HG03039 (cell line): ENCODE results near the gene GAL3ST1.
"Not testable (repeated sequence)": the region's sequence is repeated elsewhere in the genome, so short reads cannot be mapped to it uniquely, and the experiment has no call there.

Experiments used
- ATAC-seq: cut with Tn5 transposase; IDR thresholded peaks from one replicate; pipeline ENCODE4 v1.9.1; 2021; ENCODE audit warnings: mild to moderate bottlenecking, moderate library complexity; ENCODE audit not compliant: unreplicated experiment

Gene GAL3ST1

DNA sequence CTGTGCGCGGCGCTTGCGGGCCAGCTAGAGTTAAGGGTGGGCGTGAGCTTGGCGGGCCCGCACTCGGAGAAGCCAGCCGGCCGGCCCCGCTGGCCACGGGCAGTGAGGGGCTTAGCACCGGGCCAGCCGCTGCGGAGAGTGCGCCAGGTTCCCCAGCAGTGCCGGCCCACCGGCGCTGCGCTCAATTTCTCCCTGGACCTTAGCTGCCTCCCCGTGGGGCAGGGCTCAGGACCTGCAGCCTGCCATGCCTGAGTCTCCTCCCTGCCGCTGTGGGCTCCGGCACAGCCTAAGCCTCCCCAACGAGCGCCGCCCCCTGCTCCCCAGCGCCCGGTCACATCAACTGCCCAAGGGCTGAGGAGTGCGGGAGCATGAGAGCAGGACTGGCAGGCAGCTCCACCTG lies 22.4 kb upstream of the GAL3ST1 start:
- no peak for ATAC-seq

DNA sequence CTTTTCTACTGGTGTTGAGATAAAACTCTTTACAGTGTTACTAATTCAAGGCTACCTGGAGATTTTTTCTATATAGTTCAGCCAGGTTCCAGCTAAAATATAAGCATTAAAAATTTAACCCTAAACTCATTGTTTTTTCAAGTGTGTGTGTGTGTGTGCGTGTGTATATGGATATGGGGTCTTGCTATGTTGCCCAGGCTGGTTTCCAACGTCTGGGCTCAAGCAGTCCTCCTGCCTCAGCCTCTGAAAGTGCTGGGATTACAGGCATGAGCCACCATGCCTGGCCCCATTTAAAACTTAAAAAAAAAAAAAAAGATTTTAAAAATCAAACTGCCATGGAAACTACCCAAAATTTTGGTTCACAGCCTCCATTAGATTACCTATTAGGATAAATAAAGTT lies 21.7 kb upstream of the GAL3ST1 start:
- no peak for ATAC-seq

DNA sequence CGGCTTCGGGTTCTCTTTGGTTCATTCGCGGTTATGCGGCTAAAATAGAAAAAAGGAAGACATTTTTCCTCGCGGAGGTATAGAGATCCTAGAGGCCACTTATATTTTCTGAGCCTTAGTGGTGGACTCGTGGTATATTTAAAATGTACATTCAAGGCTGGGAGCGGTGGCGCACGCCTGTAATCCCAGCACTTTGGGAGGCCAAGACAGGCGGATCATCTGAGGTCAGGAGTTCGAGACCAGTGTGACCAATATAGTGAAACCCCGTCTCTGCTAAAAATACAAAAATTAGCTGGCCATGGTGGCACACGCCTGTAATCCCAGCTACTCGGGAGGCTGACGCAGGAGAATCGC lies 17.9 kb upstream of the GAL3ST1 start:
- ATAC-seq: not testable (repeated sequence)

DNA sequence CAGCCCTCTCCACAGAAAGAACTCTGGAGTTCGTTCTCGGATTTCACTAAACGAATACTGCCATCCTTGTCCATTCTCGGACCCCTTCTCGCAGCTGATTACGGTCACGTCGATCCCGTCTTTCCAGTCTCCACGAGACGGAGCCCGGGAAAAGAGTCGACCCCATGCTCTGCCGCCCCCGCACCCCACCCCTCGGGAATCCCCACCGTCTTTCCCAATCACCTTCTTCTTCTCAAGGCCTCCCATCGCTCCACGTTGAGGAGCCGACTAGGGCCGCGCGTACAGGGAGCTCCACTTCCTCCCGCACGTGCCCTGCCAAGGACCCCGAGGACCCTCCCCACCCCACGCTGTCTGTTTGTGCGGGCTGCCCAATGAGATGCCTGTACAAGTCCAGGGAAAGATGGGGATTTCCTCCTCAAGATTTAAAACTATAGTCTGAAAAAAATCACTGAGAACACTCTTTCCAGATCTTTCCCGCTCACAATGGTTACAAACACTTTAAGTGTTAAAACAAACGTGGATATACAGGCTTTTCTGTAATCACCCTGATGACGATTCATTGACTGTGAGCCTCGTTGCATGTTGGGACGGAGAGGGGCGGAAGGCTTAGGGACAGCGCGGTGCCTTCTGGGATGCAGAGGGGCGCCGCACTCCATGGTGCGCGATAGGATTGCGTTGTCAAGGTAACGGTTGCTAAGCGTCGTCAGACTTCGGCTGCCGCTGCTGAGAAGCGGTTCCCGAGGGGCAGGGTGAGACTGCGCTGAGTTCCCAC lies 17.3 kb upstream of the GAL3ST1 start, which contains the start of gene PES1:
TSS of gene PES1 (minus strand) at position 323 of the 772 bp plus-strand sequence. CDS start at position 246, 77 bp downstream.
- ATAC-seq: peak; percentile 89

DNA sequence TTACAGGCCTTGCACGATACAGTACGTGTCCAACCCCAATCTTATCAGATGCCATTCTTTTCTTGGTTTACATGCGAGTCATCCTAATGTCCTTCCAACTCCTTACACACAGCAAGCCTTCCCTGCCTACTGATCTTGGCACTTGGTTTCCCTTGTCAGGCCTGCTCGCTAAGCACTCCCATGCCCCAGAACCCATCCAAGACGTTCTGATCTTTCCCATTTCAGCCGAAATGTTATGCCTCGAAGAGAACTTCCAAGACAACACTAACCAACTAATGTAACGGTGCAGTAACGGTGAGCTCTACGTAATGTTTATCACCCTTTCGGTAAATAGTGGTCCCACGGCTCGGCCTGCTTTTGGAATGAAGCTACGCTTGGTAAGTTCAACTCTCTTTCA lies 16.7 kb upstream of the GAL3ST1 start:
- no peak for ATAC-seq

DNA sequence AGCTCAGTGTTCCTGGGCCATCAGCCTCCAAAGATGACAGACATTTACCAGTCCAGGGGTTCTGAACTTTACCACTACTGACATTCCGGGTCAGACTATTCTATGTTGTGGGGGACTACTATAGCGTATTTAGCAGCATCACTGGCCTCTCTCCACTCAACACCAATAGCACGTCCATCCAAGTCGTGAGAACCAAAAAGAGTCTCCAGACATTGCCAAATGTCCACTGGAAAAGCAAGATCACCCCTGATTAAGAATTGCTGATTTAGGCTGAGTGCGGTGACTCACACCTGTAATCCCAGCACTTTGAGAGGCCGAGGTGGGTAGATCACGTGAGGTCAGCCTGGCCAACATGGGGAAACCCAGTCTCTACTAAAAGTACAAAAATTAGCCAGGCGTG lies 11.9 kb upstream of the GAL3ST1 start:
- no peak for ATAC-seq

DNA sequence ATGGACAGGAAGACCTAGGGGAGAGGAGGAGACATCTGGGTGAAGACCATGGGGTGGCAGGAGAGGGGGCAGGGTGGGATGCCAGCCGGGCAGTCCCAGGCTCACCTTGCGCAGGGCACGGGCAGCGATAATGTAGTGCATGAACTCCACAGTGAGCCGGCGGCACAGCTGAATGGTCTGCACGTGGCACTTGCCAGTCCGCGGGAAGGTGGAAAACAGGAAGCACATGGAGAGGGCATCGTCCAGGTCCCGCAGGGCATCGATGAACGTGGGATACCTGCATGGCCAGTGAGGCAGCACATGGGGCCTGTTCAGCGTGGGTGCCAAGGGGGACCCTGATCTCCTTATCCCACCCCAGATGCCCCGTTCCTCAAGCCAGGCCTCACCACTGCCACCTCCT lies 10.0 kb upstream of the GAL3ST1 start:
- ATAC-seq: no peak

DNA sequence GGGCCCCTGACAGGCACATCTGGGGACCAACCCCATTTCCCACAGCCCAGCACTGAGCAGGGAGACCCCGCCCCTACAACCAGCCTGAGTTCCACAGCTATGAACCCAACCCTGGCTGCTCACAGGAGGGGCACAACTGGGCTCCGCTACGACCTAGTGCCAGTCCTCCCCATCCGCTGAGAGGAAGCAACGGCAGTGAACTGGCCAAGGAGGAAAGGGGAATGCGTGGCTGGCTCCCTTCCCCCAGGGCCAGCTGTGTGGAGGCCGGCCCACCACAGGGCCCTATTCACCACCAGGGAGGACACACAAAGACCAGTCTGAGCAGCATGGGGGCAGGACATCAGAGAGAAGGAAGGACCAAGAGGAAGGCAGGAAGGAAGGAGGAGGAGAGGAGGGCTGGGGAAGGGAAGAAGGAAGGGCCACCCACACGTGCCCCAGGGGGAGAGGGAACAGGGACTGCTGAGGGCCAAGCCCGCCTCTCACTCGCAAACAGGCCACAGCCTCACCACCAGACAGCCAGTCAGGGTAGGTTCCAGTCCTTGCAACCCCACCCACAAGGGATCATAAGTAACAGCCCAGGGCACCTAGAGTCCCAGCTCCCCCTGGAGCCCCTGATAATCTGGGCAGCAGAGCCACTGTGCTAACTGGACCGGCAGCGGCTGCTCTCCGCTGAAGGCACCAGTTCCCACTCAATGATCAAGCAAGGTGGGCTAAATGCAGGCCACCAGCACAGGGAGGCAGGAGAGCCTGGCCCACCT lies 8.5 kb upstream of the GAL3ST1 start:
- no peak for ATAC-seq

DNA sequence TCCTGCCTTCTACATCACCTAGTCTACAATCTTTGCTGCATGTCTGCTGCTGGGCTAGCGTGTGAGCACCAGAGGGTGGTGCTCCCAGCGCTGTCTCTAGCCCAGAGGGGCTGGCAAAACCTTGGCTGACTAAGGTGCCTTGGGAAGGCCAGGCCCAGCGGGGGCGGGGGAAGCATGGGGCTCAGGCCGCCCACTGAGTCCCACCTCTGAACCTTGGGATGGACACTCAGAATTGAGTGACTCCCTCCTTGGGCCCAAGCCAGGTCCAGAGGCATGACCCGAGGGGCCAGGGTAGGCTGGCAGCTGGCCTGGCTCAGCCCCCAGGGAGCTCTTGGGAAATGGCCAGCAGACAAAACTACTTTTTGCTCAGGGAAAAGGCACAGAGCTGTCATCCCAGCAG lies 7.6 kb upstream of the GAL3ST1 start:
- no peak for ATAC-seq

DNA sequence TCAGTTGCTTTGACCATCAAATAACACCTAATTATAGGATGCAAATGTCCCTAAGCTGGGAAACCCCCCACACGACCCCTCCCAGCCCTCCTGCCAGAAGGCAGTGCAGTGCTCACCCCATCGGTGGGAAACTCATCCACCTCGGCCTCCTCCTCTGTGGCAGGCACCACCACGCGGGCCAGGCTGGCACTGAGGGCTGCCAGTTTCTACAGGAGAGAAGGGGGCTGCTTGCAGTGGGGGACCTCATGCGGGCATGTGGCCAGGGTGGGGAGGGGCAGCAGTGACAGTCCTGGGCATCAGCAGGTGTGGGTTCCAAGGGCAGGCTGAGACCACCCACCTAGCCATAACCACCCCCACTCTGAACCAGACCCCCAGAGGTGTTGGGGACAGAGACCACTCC lies 6.4 kb upstream of the GAL3ST1 start:
- no peak for ATAC-seq

DNA sequence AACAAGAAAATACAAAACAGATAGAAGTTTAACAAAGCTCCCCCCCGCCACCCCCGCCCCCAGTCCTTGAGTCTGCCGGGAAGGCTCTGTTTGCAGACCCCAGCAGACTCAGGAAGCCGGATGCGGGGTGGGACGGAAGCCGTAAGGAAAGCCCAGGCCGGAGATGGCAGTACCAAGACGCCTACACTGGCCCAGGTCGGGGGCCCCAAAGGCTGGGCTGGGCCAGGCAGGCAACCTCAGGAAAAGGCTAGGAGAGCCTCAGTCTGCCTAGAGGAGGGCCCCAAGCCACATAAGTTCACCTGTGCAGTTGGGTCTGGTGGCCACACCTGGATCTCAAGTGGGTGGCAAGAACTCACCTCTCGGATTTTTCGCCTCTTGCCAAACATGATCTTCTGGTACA lies 4.0 kb upstream of the GAL3ST1 start:
- no peak for ATAC-seq

DNA sequence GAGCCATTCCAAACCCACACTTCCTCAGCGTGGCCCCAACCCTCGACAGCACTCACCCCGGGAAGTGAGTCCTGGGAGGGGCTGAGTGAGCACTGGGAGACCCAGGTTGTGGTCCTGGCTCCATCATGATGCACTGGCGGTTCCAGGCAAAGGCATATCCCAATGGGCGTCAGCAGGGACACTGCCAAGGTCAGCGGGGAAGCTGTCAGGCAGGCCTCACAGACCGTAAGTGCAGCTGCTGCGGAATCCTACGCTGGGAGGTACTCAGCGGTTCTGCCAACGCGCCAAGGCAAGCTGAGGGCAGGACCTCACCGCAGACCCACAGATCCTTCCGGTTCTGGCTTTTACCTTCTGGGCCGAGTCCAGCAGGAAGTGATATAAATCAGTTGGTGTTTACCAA lies 1.4 kb upstream of the GAL3ST1 start:
- no peak for ATAC-seq

DNA sequence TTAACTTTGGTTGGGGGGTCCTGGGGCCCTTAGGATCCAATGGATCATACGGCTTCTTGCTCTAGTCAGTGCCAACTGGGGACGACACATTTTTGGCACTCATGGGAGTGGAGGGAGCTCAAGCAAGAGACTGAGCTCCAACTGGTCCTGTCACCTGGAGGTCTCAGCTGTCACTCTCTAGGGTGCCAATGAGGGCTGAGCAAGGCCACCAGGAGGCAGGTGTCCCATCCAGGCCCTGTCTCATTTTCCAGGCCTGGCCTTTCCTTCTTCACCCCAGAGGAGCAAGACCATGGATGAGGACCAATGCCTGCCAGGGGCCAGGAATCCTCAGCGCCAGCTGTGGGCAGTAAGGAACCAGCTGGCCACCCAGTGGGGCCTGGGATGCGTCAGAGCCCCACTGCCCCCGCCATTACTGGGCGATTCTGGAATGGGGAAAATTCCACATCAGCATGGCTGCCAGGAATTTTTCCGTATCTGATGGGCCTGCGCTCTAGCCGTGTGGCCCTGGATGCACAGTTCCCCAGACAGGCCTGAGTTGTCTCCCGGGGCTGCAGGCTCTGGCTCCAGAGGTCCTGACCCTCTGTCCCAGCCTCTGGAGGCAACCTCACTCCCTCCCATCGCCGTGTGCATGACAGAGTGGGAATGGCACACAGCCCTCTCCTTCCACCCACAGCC lies 669 bp upstream of the GAL3ST1 start:
- no peak for ATAC-seq

DNA sequence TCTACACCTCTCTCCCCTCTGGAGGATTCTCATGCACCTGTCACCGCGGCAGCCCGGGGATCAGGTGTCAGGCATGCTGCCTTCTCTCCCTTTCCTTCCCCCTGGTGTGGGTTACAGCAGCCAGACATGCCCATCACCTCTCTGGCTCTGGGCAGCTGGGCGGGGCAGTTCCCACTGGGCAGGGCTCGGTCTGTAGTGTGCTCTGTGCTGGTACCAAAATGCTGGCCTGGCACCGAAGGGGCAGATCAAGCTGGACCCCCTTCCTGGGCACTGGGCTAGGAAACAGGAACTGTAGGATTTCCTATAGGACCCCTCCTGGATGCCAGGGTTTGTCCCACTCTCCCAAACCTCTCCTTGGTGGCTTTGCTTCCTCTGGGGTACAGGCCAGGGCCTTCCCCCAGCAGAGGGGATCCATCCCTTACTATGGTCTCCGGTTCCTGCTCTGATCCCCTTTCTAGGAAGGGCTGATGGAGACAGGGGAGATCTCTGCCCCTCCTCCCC lies 821 bp downstream of the GAL3ST1 start:
- ATAC-seq: no peak

DNA sequence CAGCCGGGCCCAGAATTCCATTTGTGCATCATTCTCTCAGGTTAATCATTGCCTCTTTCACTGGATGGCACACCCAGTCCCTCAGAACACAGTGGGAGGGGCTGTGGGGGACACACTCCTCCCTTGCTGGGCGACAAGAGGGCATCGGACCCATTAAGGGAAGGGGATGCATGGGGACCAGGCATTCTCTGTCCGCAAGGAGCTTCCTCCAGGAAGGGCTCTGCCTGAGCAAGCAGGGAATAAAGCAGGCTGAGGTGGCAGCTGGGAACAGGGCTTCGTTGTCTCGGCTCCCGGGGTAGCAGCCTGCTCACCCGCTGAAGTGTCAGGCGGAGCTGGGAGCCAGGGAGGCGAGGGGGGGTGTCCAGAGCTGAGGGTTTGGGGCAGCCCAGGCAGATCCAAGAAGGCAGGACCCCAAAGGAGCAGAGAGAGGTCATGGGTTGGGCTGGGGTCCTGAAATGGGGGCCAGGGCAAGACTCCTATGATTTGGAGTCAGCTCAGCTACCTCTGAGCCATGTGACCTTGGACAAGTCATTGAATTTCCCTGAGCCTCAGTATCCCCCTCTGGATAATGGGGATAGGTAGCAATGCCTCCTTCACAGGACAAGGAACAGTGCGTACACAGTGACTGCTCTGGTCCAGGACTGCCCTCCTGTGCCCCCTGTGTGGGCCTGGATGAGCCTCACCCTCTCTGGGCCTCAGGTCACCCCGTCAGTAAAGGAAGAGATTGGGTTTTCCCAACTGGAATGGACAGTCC lies 1.4 kb downstream of the GAL3ST1 start:
- ATAC-seq: no peak

DNA sequence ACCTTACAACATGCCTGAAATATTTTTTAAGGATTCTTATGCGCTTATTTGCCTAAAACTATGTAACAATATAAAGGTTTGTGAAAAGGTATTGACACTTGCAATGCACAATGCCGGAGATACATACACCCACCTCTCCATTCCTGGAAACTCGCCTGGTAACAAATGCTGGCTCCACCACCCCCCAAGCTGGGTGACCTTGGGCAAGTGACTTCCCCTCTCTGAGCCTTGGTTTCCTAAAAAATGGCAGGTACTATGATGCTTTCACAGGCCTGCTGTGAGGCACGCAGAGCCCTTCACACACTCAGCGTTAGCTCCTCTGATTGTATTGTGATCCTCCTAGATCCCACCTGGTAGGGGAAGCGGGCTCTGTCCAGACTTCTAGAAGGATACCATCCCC lies 2.3 kb downstream of the GAL3ST1 start:
- no peak for ATAC-seq

DNA sequence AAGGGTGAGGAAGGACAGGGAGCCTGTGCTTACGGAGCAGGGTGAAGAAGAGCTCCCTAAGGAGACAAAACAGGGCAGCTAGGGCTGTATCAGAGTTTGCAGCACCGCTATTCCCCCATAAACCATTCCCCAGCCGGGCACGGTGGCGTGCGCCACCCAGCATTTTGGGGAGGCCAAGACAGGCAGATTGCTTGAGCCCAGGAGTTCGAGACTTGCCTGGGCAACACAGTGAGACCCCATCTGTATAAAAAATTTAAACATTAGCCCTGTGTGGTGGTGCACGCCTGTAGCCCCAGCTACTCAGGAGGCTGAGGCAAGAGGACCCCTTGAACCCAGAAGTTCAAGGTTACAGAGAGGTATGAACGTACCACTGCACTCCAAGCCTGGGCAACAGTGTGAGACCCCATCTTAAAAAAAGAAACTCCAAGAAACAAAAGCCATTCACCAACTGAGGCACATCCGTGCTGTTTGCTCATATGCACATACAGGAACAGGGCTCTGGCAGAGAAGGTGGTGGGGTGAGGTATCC lies 4.7 kb downstream of the GAL3ST1 start:
- ATAC-seq: no peak

DNA sequence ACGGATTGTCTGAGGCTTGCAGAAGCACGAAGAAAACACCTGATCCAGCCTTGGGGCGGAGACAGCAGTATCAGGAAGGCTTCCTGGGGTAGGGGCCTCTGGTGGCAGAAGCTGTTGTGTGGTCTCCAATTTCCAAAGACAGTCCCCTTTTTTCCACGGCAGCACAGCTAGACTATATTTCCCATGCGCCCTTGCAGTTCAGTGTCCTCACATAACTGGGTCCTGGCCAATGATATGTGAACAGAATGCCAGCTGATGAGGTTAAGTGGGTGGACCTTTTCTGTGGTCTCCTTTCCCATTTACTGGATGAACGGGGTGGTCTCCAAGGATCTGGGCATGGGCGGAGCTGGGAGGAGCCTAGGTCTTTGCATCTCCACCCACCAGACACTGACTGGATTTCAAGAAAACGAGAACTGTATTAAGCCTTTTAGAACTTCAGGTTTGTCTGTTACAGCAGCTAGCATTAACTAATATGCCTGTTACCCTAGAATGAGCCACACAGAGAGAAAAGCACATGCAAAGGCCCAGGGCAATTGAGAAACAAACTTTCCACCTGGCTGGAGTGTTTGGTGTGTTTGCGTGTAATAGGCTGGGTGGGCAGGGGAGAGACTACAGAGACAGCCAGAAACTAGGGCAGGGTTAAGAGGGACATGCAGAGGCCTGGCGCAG lies 6.2 kb downstream of the GAL3ST1 start:
- no peak for ATAC-seq

DNA sequence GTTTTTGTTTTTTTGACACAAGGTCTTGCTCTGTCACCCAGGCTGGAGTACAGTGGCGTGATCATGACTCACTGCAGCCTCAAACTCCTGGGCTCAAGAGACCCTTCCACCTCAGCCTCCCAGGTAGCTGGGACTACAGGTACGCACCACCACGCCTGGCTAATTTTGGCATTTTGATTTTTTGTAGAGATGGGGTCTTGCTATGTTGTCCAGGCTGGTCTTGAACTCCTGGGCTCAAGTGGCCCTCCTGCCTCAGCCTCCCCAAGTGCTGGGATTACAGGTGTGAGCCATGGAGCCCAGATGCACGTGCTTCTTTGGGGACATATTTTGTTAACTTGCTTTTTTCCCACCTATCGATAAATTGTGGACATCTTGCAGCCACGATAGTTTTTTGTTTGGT lies 7.2 kb downstream of the GAL3ST1 start:
- not testable (repeated sequence) for ATAC-seq

DNA sequence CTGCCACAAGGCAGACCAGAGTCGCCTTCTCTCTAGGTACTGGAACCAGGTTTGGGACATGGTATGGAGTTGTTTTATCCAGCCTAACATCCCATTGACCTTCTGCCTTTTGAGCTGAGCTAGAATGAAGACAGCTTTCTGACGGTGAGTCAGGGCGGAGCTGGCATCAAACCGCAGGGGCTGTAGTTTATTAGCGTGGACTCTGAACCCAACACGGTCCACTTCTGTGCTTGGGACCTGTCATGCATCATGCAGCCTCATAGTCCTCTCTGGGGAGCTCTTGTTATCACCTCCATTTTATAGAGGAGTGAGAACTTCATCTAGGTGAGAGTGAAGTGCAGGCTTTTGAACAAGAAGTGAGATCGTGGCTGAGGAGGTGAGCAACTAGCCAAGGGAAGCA lies 8.3 kb downstream of the GAL3ST1 start:
- ATAC-seq: no peak
